Measurements from ENCODE around the gene JAZF1.

DNA sequence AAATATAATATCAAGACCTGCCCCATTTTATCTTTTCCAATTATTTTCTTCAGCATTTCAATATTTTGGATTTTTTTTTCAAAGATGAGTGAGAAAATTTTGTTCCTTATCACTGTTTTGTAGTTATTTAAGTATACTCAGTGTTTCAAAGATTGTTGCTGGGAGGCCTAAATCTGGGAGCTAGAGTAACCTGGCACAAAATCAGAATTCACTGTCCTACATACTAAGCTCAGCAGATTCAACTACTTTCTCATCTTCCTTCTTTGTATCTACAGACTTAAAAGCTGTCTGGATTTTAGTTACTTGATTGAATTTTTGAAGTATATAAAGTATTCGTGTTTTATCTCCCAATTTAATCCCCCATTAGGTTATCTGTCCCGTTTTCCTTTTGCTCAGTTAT is 354.7 kb downstream of the JAZF1 start:
- TF ChIP-seq, protein P1, sequence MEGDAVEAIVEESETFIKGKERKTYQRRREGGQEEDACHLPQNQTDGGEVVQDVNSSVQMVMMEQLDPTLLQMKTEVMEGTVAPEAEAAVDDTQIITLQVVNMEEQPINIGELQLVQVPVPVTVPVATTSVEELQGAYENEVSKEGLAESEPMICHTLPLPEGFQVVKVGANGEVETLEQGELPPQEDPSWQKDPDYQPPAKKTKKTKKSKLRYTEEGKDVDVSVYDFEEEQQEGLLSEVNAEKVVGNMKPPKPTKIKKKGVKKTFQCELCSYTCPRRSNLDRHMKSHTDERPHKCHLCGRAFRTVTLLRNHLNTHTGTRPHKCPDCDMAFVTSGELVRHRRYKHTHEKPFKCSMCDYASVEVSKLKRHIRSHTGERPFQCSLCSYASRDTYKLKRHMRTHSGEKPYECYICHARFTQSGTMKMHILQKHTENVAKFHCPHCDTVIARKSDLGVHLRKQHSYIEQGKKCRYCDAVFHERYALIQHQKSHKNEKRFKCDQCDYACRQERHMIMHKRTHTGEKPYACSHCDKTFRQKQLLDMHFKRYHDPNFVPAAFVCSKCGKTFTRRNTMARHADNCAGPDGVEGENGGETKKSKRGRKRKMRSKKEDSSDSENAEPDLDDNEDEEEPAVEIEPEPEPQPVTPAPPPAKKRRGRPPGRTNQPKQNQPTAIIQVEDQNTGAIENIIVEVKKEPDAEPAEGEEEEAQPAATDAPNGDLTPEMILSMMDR (IDR thresholded peaks at IDR 0.05; ENCODE audit: poor library complexity), result no peak
- no peak for TF ChIP-seq EZH2 (IDR thresholded peaks at IDR 0.05; ENCODE audit: borderline replicate concordance)

Data from hepatocyte (in vitro differentiated cells).